ENCODE results near the gene TOP1.

Gene TOP1

GRCh38 chr20:41058674-41059635, 30.3 kb downstream of the TOP1 start:
- no peak for DNase-seq

- DNase-seq = no peak
Measured at GRCh38 chr20:41061155-41061554, 32.5 kb downstream of the TOP1 start.

GRCh38 chr20:41063442-41063841, 34.8 kb downstream of the TOP1 start:
- no peak for DNase-seq

- DNase-seq = no peak
Measured at GRCh38 chr20:41064377-41064776, 35.8 kb downstream of the TOP1 start.

GRCh38 chr20:41065716-41066115, 37.1 kb downstream of the TOP1 start:
- DNase-seq = no peak

GRCh38 chr20:41068806-41069205, 40.2 kb downstream of the TOP1 start:
- no peak for DNase-seq

GRCh38 chr20:41072190-41072863, 43.7 kb downstream of the TOP1 start:
- DNase-seq = no peak

- no peak for DNase-seq
Measured at GRCh38 chr20:41072915-41073314, 44.3 kb downstream of the TOP1 start.

- no peak for DNase-seq
Measured at GRCh38 chr20:41074441-41074840, 45.8 kb downstream of the TOP1 start.

GRCh38 chr20:41076776-41077175, 48.2 kb downstream of the TOP1 start:
- DNase-seq = no peak

- no peak for DNase-seq
Measured at GRCh38 chr20:41078329-41078728, 49.7 kb downstream of the TOP1 start.

GRCh38 chr20:41079066-41079465, 50.4 kb downstream of the TOP1 start:
- no peak for DNase-seq

GRCh38 chr20:41080866-41081265, 52.2 kb downstream of the TOP1 start:
- no peak for DNase-seq

- no peak for DNase-seq
Measured at GRCh38 chr20:41081276-41081814, 52.7 kb downstream of the TOP1 start.

GRCh38 chr20:41082306-41082705, 53.7 kb downstream of the TOP1 start:
- DNase-seq = no peak

- DNase-seq = no peak
Measured at GRCh38 chr20:41085606-41086005, 57.0 kb downstream of the TOP1 start.

GRCh38 chr20:41086402-41087324, 58.0 kb downstream of the TOP1 start:
- no peak for DNase-seq

GRCh38 chr20:41087325-41087685, 58.7 kb downstream of the TOP1 start:
- no peak for DNase-seq

GRCh38 chr20:41087777-41088176, 59.2 kb downstream of the TOP1 start:
- DNase-seq = no peak

- no peak for DNase-seq
Measured at GRCh38 chr20:41089555-41089954, 60.9 kb downstream of the TOP1 start.

GRCh38 chr20:41091927-41092326, 63.3 kb downstream of the TOP1 start:
- no peak for DNase-seq

- no peak for DNase-seq
Measured at GRCh38 chr20:41094353-41095055, 65.9 kb downstream of the TOP1 start.
